AG20443 (cell line): Measurements from ENCODE around the gene KIF3B.
A peak's percentile ranks its signal among the peaks of the same experiment; 100 is the strongest.
"Not testable (repeated sequence)": the region's sequence is repeated elsewhere in the genome, so short reads cannot be mapped to it uniquely, and the experiment has no call there.

ENCODE experiments used
- DNase-seq: peaks from one replicate; pipeline ENCODE4 v3.0.0; 2012; ENCODE audit warnings: low spot score, mixed read lengths

The KIF3B gene

DNA sequence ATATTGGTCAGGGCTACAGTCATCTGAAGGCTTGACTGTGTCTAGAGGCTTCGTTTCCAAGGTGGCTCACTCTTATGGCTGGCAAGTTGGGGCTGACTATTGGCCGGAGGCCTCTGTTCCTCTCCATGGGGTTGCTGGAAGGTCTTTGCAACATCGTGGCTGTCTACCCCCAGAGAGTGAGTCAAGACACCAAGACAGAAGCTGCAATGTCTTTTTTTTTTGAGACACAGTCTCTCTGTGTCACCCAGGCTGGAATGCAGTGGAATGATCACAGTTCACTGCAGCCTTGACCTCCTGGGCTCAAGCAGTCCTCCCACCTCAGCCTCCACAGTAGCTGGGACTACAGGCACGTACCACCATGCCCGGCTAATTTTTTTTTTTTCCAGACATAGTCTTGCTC is 29.4 kb upstream of the KIF3B start:
- no peak for DNase-seq

DNA sequence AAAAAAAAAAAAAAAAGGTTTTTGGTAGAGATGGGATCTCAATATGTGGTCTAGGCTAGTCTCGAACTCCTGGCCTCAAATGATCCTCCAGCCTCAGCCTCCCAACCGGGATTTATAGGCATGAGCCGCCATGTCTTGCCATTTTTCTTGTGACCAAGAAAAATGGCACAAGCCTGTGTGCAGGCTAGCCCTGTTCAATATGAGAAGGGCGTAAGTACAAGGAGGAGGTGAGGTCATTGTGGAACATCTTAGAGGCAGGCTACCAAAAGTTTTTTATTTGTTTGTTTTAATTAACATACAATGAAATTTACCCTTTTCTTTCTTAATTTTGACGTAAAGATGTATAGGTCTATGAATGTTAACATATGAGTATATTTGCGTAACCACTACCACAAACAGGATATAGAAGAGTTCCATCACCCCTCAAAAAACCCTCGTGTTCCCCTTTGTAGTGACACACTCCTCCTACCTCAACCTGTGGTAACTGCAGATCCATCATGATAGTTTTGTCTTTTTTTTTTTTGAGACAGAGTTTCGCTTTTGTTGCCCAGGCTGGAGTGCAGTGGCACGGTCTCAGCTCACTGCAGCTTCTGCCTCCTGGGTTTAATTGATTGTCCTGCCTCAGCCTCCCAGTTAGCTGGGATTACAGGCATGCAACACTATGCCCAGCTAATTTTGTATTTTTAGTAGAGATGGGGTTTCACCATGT is 28.3 kb upstream of the KIF3B start:
- DNase-seq: no peak

DNA sequence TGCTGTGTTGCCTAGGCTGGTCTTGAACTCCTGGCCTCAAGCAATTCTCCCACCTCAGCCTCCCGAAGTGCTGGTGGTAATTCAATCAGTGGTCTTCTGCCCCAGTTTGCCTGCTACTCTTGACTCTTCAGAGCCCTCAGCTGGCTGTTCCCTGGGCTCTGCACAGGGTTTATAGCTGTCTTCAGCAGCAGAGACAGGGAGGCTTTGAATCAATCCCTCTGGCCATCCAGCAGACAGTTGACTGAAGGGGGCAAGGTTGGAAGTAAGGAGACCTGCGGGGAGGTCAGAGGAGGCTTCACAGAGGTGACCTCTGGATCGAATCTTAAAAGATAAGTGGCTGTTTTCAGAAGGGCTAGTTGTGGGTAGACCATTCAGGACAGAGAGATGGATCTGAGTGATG is 26.0 kb upstream of the KIF3B start:
- no peak for DNase-seq

DNA sequence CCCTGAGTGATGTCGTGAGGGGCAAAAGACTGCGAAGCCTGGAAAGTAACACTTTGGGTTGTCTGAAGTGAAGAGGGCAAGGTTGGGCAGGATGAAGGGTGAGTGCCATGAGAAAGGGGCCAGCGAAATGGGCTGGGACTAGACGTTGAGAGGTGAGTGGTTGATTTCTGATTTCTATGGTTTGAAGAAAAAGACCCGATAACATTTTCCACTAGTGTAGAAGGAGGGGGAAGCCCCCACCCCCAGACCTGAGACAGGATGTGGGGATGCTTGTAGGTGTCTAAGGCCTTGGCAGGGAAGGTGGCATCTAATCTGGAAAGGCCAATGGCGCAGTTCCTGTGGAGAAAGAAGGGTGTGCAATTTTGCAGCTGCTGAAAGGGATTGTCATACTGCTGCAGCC is 25.3 kb upstream of the KIF3B start:
- no peak for DNase-seq

DNA sequence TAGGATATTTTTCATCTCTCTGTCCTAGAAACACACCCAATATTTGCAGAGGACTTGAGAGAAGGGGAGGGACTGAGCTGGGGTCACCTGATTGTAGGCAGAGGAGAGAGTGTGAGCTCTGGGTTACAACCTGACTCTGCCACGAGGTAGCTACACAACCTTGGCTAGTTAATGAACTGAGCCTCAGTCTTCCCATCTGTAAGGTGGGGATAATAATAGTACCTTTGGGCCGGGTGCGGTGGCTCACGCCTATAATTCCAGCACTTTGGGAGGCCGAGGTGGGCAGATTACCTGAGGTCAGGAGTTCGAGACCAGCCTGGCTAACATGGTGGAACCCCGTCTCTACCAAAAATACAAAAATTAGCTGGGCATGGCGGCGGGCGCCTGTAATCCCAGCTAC is 16.5 kb upstream of the KIF3B start:
- not testable (repeated sequence) for DNase-seq

DNA sequence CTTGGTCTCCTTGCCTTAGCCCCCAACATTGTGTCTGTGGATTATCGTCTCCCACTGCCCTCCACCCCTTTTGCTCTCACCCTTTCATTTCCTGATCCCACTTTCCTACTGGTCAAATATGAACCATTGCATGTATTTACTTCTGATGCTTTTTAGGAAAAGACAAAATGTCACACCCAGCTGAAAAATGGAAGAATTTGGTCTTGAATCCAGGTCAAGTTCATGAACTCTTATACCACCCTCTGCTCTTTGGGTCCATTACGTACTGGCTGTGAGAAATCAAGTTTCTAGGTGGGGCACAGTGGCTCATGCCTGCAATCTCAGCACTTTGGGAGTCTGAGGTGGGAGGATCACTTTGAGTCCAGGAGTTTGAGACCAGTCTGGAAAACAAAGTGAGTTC is 15.8 kb upstream of the KIF3B start:
- DNase-seq: no peak

DNA sequence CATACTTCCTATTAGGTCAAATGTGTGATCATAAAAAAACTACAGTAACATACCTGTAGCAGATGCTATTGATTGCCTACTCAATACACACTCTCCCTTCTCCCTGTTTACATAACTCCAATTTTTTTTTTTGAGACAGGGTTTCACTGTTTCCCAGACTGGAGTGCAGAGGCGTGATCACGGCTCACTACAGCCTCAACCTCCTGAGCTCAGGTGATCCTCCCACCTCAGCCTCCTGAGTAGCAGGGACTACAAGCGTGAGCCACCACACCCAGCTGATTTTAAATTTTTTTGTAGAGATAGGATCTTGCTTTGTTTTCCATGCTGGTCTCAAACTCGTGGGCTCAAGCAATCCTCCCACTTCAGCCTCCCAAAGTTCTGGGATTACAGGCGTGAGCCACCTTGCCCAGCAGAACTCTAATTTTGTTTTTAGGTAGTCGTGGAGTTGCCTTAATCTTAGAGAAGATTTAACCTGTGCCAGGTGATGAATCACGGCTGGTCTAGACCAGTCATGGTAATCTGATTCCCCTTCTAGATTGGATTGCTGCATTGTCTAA is 14.0 kb upstream of the KIF3B start:
- no peak for DNase-seq

DNA sequence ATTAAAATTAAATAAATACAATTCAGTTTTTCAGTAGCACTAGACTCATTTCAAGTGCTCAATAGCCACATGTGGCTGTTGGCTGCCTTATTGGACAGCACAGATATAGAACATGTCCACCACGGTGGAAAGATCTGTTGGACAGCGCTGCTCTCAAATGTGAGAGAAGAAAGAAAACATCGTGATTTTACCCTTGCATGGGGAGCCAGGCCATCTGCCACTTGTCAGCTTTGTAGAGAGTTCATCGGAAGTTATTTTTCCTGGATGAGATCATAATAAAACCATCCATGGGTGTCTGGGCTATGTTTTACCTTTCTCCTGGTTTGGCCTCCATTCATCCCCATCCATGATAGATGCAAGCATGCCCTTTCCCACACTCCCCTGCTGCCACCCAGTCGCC is 5.8 kb upstream of the KIF3B start:
- no peak for DNase-seq

DNA sequence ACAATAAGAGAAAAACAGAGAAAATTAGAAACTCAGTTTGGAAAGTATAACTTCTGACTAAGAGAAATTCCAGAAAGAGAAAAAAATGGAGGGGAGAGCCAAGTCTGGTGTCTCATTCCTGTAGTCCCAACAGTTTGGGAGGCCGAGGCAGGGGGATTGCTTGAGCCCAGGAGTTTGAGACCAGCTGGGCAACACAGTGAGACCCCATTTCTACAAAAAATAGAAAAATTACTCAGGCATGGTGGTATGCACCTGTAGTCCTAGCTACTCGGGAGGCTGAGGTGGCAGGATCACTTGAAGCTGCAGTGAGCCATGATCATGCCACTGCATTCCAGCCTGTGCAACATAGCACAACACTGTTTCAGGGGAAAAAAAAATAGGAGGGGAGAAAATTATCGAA is 3.1 kb upstream of the KIF3B start:
- no peak for DNase-seq

DNA sequence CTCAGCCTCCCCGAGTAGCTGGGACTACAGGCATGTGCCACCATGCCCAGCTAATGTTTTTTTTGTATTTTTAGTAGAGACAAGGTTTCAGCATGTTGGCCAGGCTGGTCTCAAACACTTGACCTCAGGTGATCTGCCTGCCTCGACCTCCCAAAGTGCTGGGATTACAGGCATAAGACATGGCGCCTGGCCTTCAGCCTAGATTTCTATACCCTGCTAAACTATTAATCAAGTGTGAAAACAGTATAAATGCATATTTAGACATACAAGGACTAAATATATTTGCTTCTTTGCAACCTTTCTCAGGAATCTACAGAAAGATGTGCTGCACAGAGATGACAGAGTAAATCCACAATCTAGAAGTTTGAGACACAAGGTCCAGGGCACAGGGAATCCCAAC is 2.3 kb upstream of the KIF3B start:
- not testable (repeated sequence) for DNase-seq

DNA sequence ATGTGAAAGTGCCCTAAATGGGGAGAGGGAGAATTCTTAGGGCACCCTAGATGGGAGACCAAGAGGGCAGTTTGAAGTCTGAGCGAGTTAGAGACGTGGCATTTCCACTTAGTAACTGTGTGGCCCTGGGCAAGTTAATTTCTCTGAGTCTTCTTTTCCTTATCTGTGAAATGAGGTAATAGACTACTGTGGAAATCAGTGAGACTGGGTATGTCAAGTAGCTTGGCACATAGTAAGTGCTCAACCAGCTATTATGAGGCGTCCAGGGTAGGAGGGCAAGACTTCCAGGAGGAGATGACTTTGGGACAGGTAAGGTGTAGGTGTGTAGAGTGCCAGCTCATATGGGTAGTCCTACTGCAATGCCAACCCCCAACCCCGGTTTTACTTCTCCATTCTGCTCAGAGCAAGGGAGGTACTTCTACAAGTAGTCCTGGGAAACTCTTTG is 770 bp downstream of the KIF3B start:
- peak; percentile 12 for DNase-seq

DNA sequence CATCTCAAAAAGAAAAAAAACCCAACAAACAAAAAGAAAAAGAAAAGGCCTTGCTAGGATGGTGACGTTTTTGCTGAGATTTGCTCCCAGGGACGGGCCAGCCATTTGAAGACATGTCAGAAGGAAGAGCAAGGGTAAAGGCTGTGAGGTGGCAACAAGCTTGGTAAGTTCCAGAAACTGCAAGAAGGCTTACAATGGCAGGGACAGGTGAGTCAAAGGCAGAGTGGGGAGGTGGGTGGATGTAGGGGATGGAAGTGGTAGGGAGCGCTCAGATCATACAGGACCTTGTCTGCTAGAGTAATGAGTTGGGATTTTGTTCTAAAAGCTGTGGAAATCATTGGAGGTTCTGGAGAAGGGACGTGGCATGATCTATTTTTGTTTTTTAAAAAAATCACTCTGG is 4.3 kb downstream of the KIF3B start:
- DNase-seq: no peak

DNA sequence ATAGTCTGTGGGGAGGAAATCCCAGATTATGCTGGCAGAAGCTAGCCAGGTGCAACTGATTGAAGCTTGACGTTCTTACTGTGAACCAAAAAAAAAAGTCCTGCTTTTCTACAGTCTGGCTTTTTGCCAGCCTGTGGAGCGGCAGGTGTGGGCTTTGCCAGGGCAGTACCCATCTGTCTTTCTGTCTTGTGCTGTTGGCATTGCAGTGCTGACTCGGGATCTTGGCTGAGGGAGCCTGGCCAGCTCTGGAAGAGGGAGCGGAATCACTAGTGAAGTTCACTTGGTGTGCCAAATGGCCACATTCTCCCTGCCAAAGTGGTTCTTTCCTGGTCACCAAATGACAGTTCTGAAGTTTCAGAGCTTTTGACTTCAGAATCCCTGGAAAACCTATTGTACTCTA is 5.0 kb downstream of the KIF3B start:
- no peak for DNase-seq

DNA sequence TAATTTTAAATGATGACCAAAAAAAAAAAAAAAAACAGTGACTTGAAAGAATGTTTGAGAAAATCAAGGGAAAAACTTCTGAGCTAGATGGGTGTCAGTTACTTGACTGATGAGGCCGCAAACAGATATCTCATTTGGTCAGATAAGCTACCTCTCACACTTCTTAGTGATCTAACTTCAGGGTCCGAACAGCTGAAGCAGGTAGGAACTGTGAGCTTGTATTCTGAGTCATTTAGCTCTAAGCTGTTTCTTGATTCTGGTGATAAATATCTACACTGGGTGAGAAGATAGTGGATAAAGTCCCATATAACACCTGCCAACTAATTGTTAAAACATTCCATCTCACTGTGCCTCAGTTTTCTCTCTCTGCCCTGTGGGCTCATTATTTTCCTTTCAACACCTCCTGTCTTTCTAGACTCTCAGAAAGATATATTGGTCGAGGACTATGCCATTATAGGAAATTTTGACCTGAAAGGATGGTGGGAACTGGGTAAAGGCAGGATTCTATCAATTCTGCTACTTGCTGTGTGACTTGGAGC is 7.7 kb downstream of the KIF3B start:
- DNase-seq: no peak

DNA sequence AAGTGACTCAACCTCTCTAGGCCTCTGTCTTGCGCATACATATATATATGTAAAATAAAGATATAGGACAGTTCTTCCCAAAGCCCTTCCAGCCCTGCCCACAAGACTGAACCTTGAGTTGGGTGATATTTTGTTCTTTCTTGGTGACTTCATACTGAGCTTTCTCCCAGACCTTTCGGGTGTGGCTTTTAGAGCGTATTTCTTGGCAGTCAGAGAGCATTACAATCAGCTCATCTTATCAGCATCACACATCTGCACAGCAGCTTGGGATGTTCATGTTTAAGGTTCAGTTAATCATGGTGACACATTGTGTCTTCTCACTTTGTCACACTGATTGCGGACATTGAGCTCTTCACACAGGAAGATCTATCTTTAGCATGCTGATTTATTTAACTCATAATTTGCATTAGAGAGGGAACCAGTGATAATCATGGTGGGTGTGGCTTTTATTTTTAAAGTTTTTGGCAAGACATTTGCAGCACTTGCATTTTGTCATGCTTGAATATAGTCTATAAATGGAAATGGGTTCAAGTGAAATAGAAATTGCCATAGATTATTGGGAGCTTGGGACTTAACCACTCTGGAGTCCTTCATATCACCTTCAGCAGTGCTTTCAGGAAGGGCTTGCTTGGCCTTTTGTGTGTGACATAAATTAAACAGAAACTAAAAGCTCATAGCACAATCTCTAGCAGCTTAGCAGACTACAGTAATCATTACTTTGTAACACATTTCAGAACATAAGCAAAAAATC is 8.3 kb downstream of the KIF3B start:
- DNase-seq: peak; percentile 45

DNA sequence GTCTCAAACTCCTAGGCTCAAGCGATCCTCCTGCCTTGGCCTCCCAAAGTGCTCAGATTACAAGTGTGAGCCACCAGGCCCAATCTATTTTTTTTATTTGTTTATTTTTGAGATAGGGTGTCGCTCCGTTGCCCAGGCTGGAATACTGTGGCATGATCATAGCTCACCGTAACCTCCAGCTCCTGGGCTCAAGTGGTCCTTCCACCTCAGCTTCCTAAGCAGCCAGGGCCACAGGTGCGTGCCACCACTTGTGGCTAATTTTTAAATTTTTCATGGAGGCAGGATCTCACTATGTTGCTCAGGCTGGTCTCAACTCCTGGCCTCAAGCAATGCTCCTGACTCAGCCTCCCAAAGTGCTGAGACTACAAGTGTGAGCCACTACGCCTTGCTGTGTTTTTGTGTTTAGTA is 9.8 kb downstream of the KIF3B start:
- no peak for DNase-seq

DNA sequence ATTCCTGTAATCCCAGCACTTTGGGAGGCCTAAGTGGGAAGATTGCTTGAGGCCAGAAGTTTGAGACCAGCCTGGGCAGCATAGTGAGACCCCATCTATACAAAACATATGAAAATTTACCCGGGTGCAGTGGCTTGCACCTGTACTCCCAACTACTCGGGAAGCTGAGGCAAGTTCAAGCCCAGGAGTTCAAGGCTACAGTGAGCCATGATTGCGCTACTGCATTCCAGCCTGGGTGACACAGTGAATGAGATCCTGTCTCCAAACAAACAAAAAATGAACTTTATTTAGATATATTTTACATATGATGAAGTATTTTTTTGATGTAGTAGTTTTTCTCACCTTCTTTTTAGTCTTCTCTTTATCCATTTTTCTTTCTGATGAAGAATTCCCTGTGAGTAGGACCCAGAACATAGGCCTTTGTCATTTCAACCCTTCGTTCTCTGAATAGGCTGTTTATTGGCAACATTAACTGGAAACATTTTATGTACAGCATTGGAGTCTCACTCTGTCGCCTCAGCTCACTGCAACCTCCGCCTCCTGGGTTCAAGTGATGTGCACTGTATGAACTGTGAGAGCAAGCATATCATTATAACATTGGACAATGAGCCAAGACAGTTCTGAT is 10.9 kb downstream of the KIF3B start:
- DNase-seq: no peak

DNA sequence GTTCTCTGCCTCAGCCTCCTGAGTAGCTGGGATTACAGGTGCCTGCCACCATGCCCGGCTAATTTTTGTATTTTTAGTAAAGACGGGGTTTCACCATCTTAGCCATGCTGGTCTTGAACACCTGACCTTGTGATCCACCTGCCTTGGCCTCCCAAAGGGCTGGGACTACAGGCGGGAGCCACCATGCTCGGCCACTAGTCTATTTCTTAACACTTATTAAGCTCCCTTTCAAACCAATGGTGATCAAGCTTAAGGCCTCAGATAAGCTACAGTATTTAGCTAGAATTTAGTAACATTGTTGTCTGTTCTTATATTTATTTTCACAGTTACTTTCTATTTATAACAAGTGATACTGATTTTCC is 11.8 kb downstream of the KIF3B start:
- DNase-seq: not testable (repeated sequence)

DNA sequence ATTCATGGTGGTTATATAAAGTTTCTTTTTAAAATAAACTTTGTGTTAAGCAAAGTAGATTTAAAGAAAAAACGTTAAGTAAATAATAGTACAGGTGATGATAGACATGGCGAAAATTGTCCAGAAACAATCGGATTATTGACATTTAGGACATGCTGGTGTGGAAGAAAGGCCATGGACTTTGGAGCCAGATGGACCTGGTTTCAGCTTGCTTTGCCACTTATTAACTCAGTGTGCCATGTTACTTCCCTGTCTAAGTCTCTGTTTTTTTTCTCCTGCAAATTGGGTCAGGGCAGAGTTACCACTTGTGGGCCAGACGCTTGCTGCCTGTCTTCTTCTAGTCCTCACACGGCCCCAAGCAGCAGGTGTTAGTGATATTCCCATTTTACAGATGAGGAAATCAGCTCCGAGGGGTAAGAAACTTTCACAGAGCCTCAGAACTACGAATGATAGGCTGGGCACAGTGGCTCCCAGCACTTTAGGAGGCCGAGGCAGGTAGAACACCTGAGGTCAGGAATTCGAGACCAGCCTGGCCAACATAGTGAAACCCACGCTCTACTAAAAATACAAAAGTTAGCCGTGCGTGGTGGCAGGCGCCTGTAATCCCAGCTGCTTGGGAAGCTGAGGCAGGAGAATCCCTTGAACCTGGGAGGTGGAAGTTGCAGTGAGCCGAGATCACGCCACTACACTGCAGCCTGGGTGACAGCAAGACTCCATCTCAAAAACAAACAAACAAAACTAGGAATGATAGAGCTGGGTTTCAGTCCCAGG is 12.4 kb downstream of the KIF3B start:
- no peak for DNase-seq

DNA sequence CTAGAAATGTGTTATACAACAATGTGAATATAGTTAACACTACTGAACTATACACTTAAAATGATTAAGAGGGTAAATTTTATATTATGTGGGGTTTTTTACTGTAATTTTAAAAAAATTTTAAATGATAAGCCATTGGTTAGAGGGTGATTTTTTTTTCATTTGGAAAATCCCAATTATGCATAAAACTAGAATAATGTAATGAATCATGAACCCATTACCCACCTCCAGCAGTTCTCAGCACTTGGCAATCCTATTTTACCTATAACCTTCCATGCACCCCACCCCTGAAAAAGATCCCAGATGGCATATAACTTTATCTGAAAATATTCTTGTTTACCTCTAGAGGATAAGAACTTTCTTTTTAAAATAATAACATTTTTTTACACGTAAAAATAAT is 13.7 kb downstream of the KIF3B start:
- DNase-seq: no peak

DNA sequence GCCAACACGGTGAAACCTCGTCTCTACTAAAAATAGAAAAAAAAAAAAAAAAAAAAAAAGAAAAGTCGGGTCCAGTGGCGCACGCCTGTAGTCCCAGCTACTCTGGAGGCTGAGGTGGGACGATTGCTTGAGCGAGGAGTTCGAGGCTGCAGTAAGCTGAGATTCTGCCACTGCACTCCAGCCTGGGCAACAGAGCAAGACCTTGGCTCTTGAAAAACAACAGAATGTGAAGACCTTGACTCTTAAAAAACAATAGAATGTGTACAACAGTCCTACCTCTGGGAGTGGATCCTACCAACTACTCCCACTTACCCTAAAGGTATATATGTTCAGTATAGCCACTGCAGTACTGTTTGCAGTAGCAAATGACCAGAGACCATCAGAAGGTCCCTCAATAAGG is 15.1 kb downstream of the KIF3B start:
- no peak for DNase-seq

DNA sequence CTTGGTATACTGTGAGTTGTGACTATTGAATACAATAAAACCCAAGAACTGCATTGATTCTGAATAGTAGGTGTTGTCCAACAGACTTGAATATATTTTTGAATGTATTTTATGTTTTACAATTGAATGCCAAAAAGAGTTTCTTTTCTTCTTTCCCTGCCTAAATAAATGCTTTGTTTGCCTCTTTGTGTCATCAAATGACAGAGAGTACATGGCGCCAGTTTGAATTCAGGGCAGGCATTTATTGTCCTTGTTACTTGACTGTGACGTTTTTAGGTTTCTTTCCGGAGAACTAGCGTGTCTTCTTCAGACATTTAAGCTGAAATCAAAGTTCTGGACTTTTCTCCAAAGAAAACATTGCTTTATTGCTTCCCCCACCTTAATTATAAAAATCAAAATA is 16.6 kb downstream of the KIF3B start:
- no peak for DNase-seq
